Neutrophil (primary cell): ENCODE data around the gene C1QL4.

Experiments used
- H3K27ac ChIP-seq: fragments of 200-600 bp; sonication (generic); 2 replicates; pipeline ENCODE4 v1.5.1; 2016; ENCODE audit warnings: mild to moderate bottlenecking, moderate library complexity
- H3K27me3 ChIP-seq: fragments of 200-600 bp; sonication (generic); 2 replicates; pipeline ENCODE4 v1.6.0; 2016; ENCODE audit warnings: mild to moderate bottlenecking
- H3K36me3 ChIP-seq: fragments of 200-600 bp; sonication (generic); 2 replicates; pipeline ENCODE4 v1.5.1; 2017
- H3K4me1 ChIP-seq, 2 experiments: fragments of 200-600 bp in 1 of 2; sonication (generic) in 1 of 2; 1 replicate in 1 of 2; 2 replicates in 1 of 2; pipeline versions ENCODE4 v1.5.1 to v1.6.1; 2013 to 2016; ENCODE audit warnings: low read depth in 1 of 2, low read length in 1 of 2, mild to moderate bottlenecking in 1 of 2, moderate library complexity in 1 of 2; ENCODE audit not compliant: control insufficient read depth in 1 of 2, insufficient read depth in 1 of 2
- H3K4me3 ChIP-seq, 2 experiments: fragments of 200-600 bp in 1 of 2; sonication (generic) in 1 of 2; 1 replicate in 1 of 2; 2 replicates in 1 of 2; pipeline ENCODE4 v1.5.1; 2013 to 2016; ENCODE audit warnings: low read depth in 1 of 2, low read length in 1 of 2, mild to moderate bottlenecking in 1 of 2, moderate library complexity in 1 of 2
- H3K9me3 ChIP-seq: fragments of 200-600 bp; sonication (generic); 2 replicates; pipeline ENCODE4 v1.5.1; 2016
- TF ChIP-seq, protein P1 (sequence below): fragments of 200-600 bp; sonication (generic); IDR thresholded peaks from 2 replicates; pipeline ENCODE4 v1.5.1; 2016; ENCODE audit warnings: antibody characterized with exemption

C1QL4 gene

DNA sequence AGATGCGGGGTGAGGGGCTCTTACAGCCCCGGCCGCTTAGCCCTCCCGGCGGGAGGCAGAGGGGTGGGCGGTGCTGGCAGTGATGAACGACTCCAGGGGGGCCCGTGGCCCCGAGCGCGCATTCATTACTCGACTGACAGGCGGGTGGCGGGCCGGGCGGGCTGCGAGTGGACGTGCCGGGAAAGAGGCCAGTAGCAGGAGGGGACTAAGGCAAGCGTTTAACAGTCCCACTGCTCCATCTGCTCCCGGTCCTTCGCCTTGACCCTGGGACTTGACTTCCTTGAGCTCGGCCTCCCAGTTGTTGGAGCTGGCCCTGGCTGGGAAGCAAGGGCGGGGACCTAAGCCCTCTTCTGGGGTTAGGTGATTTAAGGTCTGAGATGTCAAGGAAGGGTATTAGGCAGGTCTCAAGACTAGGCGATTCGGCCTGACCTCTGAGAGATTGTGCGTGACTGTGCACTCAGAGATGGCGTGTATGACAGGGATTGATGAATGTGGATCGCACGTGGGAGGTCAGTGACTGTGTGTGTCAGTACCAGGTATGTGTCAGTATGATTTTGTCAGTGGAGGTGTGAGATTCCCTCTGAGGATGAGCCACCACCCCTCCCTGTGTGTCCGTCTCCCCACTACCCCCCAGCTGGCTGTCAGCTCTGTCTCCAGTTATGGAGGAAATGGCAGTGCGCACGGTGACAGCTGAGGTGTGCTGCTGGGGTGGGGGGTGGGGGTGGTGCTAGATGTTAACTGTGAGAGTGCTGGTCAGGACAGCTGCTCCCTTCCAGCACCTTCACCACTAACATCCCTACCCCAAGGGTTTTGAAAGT, 6.1 kb upstream of the C1QL4 start:
- Histone ChIP-seq H3K4me1 (peaks cover 37 to 48% of the 10 kb centered on the region in 2 experiments), H3K9me3 (no peaks in the 10 kb centered on the region), H3K27ac (no peak overlapping the region), H3K4me3 (peak overlapping the region; percentile 48 to 61), H3K27me3 (peaks cover 100% of the 10 kb centered on the region), H3K36me3 (no peaks in the 10 kb centered on the region)
- TF ChIP-seq, protein P1, sequence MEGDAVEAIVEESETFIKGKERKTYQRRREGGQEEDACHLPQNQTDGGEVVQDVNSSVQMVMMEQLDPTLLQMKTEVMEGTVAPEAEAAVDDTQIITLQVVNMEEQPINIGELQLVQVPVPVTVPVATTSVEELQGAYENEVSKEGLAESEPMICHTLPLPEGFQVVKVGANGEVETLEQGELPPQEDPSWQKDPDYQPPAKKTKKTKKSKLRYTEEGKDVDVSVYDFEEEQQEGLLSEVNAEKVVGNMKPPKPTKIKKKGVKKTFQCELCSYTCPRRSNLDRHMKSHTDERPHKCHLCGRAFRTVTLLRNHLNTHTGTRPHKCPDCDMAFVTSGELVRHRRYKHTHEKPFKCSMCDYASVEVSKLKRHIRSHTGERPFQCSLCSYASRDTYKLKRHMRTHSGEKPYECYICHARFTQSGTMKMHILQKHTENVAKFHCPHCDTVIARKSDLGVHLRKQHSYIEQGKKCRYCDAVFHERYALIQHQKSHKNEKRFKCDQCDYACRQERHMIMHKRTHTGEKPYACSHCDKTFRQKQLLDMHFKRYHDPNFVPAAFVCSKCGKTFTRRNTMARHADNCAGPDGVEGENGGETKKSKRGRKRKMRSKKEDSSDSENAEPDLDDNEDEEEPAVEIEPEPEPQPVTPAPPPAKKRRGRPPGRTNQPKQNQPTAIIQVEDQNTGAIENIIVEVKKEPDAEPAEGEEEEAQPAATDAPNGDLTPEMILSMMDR, result no peak

DNA sequence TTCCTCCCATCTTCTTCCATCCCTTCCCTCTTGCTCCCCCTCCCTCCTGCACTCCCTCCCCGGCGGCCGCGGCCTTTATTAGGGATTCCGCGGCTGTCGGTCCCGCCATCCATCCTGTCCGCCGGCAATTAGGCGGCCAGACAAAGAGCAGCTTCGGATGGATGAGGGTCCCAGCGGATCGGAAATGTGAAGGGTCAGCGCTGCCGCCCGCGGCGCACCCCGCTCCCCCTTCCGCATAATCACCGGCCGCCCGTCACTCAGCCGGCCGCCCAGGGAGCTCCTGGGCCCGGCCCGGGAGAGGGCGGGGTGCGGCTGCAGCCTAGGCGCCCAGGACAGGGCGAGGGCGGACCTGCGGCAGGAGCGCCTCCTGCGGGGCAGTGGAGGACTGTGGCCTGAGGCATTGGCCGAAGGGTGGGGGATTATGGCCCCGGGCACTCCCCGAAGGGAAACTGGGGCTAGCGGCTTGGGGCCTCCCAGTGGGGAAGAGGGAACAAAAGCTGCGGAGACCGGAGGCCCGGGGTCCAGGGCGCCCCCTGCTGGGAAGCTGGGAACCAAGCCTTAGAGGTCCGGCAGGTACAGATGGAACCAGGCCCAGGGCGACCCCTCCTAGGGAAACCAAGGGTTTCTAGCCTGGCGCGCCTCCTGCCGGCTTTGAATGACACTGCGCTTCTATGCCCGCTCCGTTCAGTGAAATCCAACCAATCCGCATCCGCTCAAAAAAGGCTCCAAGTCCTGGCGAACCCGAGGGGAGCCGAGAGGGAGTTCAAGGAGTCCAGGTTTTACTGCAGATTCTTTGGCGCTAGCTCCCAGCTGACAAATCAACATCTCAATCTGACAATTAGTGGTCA, 5.3 kb upstream of the C1QL4 start:
- H3K9me3 ChIP-seq, result no peaks in the 10 kb centered on the region

DNA sequence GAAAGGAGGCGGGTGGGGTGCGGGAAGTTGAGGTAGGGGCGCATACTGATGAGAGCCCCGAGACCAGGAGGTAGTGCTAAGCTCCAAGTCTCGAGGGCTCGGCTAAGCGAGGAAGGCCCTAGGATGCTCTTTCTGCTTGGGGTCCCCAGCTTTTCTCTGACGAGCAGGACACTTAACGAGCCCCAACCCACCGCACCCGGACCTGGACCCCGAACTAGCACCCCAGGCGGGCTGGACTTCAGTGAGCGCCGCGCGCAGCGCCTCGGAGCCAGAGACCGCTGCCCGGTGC, 4.7 kb upstream of the C1QL4 start:
- Histone ChIP-seq H3K36me3 (no peaks in the 10 kb centered on the region), H3K27ac (no peak overlapping the region), H3K27me3 (peaks cover 100% of the 10 kb centered on the region), H3K4me3 (peak overlapping the region; percentile 48 to 61), H3K4me1 (peaks cover 31 to 43% of the 10 kb centered on the region in 2 experiments), H3K9me3 (no peaks in the 10 kb centered on the region)
- TF ChIP-seq, protein P1, result no peak

More for the DNA sequence above, 5.3 kb upstream of the C1QL4 start:
- Histone ChIP-seq H3K36me3 (no peaks in the 10 kb centered on the region), H3K27me3 (peaks cover 100% of the 10 kb centered on the region), H3K27ac (no peak overlapping the region), H3K4me1 (peaks cover 34 to 43% of the 10 kb centered on the region in 2 experiments), H3K4me3 (peak overlapping the region; percentile 48 to 61)
- TF ChIP-seq, protein P1, result peak; percentile 51

DNA sequence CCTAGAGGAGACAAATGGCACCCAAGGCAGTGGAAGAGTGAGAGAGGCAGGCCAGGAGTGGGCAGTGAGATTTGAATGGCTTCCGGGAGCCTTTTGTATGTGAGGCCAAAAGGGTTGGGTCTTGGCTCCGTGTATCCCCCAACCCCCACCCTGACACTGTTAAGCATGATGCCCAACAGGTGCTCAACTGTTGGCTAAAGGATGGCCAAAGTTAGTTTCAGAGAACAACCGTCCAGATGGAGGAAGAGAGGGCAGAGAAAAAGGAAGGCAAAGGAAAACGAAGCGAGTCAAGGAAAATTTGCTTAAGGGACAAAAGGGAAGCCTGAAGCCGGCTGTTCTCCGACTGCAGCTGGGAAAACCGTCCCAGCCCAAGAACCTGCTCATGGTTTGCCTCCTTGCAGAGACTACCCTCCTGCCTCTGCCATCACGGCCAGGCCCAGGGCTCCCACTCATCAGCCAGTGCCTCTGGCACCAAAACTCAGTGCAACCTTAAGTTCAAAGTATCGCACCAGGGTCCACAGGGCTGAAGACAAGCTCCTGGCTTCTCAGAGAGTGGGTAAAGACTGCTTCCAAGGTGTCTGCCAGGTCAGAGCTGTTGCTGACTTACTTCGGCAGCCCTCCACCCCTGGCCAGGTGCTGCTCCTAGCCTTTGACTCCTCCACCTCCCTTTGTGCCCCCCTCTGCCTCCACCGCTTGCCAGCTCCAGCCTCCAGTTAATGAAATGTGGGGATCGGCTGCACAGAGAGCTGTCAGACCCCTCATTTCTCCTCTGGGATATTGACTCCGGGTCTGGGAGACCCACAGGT, 4.2 kb upstream of the C1QL4 start:
- Histone ChIP-seq H3K27me3 (peaks cover 100% of the 10 kb centered on the region), H3K36me3 (no peaks in the 10 kb centered on the region)

More for the DNA sequence above, 4.2 kb upstream of the C1QL4 start:
- Histone ChIP-seq H3K4me1 (peaks cover 34 to 43% of the 10 kb centered on the region in 2 experiments), H3K4me3 (no peak overlapping the region), H3K27ac (no peak overlapping the region), H3K9me3 (no peaks in the 10 kb centered on the region)
- TF ChIP-seq, protein P1, result no peak
